HEK293 (cell line): Measurements from ENCODE around the gene SLC17A9.

ENCODE experiments used
- CTCF ChIA-PET: fragments of 350-600 bp; formaldehyde crosslinking; extraction: SDS; loops from one replicate; lab custom pipeline; 2021; ENCODE audit warnings: antibody characterized with exemption; lab: Yijun Ruan, JAX
- POLR2A ChIA-PET: fragments of 300-600 bp; formaldehyde crosslinking; extraction: SDS; loops from one replicate; lab custom pipeline; 2020; ENCODE audit warnings: antibody characterized with exemption, inconsistent platforms; lab: Yijun Ruan, JAX
- H3K27ac ChIP-seq: fragments of 200-500 bp; sonication (Bioruptor generic); 2 replicates; pipeline ENCODE4 v1.5.1; 2014; ENCODE audit warnings: low read depth, low read length, control low read depth, inconsistent platforms; ENCODE audit errors: extremely low read depth
- H3K36me3 ChIP-seq, 2 experiments: fragments of 200-500 bp in 1 of 2; sonication (Bioruptor generic) in 1 of 2; 1 replicate in 1 of 2; 2 replicates in 1 of 2; pipeline ENCODE4 v1.5.1; 2014 to 2017; ENCODE audit warnings: inconsistent platforms in 2 of 2, low read length in 2 of 2; ENCODE audit not compliant: control insufficient read depth in 2 of 2, insufficient read depth in 1 of 2
- H3K4me1 ChIP-seq: fragments of 200-500 bp; sonication (Bioruptor generic); 2 replicates; pipeline ENCODE4 v1.5.1; 2014; ENCODE audit warnings: mild to moderate bottlenecking, low read length, inconsistent platforms; ENCODE audit not compliant: control insufficient read depth, insufficient read depth
- H3K4me3 ChIP-seq: 2 replicates; pipeline ENCODE4 v1.5.1; 2011; ENCODE audit warnings: low read depth, mild to moderate bottlenecking, control low read depth, low read length, moderate library complexity
- H3K9me3 ChIP-seq: fragments of 200-500 bp; sonication (Bioruptor generic); 2 replicates; pipeline ENCODE4 v1.5.1; 2014; ENCODE audit warnings: low read depth, low read length, inconsistent platforms; ENCODE audit not compliant: control insufficient read depth, insufficient read depth
- EGR2 ChIP-seq: fragments of 450-650 bp; formaldehyde crosslinking; IDR thresholded peaks from 2 replicates; pipeline ENCODE4 v1.5.1; 2016; ENCODE audit warnings: low read depth, missing biosample characterization, missing genetic modification characterization
- ELK4 ChIP-seq: IDR thresholded peaks from 2 replicates; pipeline ENCODE4 v1.6.1; 2011; ENCODE audit warnings: mild to moderate bottlenecking, low read depth, low read length, borderline replicate concordance
- GLIS1 ChIP-seq: fragments of 450-650 bp; formaldehyde crosslinking; IDR thresholded peaks from 2 replicates; pipeline ENCODE4 v1.5.1; 2016; ENCODE audit warnings: missing biosample characterization, missing genetic modification characterization
- HIC1 ChIP-seq: fragments of 450-650 bp; formaldehyde crosslinking; IDR thresholded peaks from 2 replicates; pipeline ENCODE4 v1.5.1; 2016; ENCODE audit warnings: missing biosample characterization, missing genetic modification characterization
- HOXC10 ChIP-seq: sonication (generic); formaldehyde crosslinking; IDR thresholded peaks from 2 replicates; pipeline ENCODE4 v1.8.1; 2023; ENCODE audit warnings: mild to moderate bottlenecking, missing genetic modification reagents
- KLF1 ChIP-seq: fragments of 450-650 bp; formaldehyde crosslinking; IDR thresholded peaks from 2 replicates; pipeline ENCODE4 v1.5.1; 2016; ENCODE audit warnings: missing biosample characterization, missing genetic modification characterization
- KLF16 ChIP-seq: fragments of 450-650 bp; formaldehyde crosslinking; IDR thresholded peaks from 2 replicates; pipeline ENCODE4 v1.5.1; 2017; ENCODE audit warnings: missing biosample characterization, missing genetic modification characterization
- KLF17 ChIP-seq: fragments of 450-650 bp; formaldehyde crosslinking; IDR thresholded peaks from 2 replicates; pipeline ENCODE4 v1.5.1; 2016; ENCODE audit warnings: missing biosample characterization, missing genetic modification characterization
- KLF7 ChIP-seq: fragments of 450-650 bp; formaldehyde crosslinking; IDR thresholded peaks from 2 replicates; pipeline ENCODE4 v1.5.1; 2016; ENCODE audit warnings: missing biosample characterization, missing genetic modification characterization, borderline replicate concordance
- MYNN ChIP-seq: fragments of 450-650 bp; formaldehyde crosslinking; IDR thresholded peaks from 2 replicates; pipeline ENCODE4 v1.5.1; 2016; ENCODE audit warnings: missing biosample characterization, missing genetic modification characterization, borderline replicate concordance
- MZF1 ChIP-seq: fragments of 450-650 bp; formaldehyde crosslinking; IDR thresholded peaks from 2 replicates; pipeline ENCODE4 v1.5.1; 2017; ENCODE audit warnings: missing biosample characterization, missing genetic modification characterization, borderline replicate concordance
- SCRT2 ChIP-seq: fragments of 450-650 bp; formaldehyde crosslinking; IDR thresholded peaks from 2 replicates; pipeline ENCODE4 v1.5.1; 2016; ENCODE audit warnings: missing biosample characterization, missing genetic modification characterization
- SP3 ChIP-seq: fragments of 450-650 bp; formaldehyde crosslinking; IDR thresholded peaks from 2 replicates; pipeline ENCODE4 v1.5.1; 2016; ENCODE audit warnings: missing biosample characterization, missing genetic modification characterization
- SP7 ChIP-seq: fragments of 450-650 bp; formaldehyde crosslinking; IDR thresholded peaks from 2 replicates; pipeline ENCODE4 v1.5.1; 2016; ENCODE audit warnings: missing biosample characterization, missing genetic modification characterization
- ZBTB20 ChIP-seq: fragments of 450-650 bp; formaldehyde crosslinking; IDR thresholded peaks from 2 replicates; pipeline ENCODE4 v1.5.1; 2016; ENCODE audit warnings: missing biosample characterization, missing genetic modification characterization
- ZIC2 ChIP-seq: fragments of 450-650 bp; formaldehyde crosslinking; IDR thresholded peaks from 2 replicates; pipeline ENCODE4 v1.5.1; 2016; ENCODE audit warnings: missing biosample characterization, missing genetic modification characterization
- ZNF2 ChIP-seq: fragments of 450-650 bp; formaldehyde crosslinking; IDR thresholded peaks from 2 replicates; pipeline ENCODE4 v1.5.1; 2016; ENCODE audit warnings: missing biosample characterization, missing genetic modification characterization
- ZNF202 ChIP-seq: fragments of 450-650 bp; formaldehyde crosslinking; IDR thresholded peaks from 2 replicates; pipeline ENCODE4 v1.5.1; 2016; ENCODE audit warnings: missing biosample characterization, missing genetic modification characterization, borderline replicate concordance
- ZNF391 ChIP-seq: fragments of 450-650 bp; formaldehyde crosslinking; IDR thresholded peaks from 2 replicates; pipeline ENCODE4 v1.5.1; 2016; ENCODE audit warnings: low read depth, missing biosample characterization, missing genetic modification characterization, borderline replicate concordance
- ZNF404 ChIP-seq: fragments of 450-650 bp; formaldehyde crosslinking; IDR thresholded peaks from 2 replicates; pipeline ENCODE4 v1.5.1; 2017; ENCODE audit warnings: missing biosample characterization, missing genetic modification characterization
- ZNF488 ChIP-seq: fragments of 450-650 bp; formaldehyde crosslinking; IDR thresholded peaks from 2 replicates; pipeline ENCODE4 v1.5.1; 2016; ENCODE audit warnings: missing biosample characterization, missing genetic modification characterization
- ZNF629 ChIP-seq: fragments of 450-650 bp; formaldehyde crosslinking; IDR thresholded peaks from 2 replicates; pipeline ENCODE4 v1.5.1; 2017; ENCODE audit warnings: missing biosample characterization, missing genetic modification characterization
- ZNF777 ChIP-seq: fragments of 450-650 bp; formaldehyde crosslinking; IDR thresholded peaks from 2 replicates; pipeline ENCODE4 v1.5.1; 2017; ENCODE audit warnings: missing biosample characterization, missing genetic modification characterization, borderline replicate concordance
- ZNF843 ChIP-seq: fragments of 450-650 bp; formaldehyde crosslinking; IDR thresholded peaks from 2 replicates; pipeline ENCODE4 v1.5.1; 2016; ENCODE audit warnings: missing biosample characterization, missing genetic modification characterization
- TF ChIP-seq, protein P1 (sequence below): fragments of 450-650 bp; formaldehyde crosslinking; optimal IDR thresholded peaks from 2 replicates; pipeline ENCODE3; 2016; ENCODE audit warnings: missing biosample characterization, mild to moderate bottlenecking, missing genetic modification characterization
- TF ChIP-seq, protein P2 (sequence below): fragments of 450-650 bp; formaldehyde crosslinking; IDR thresholded peaks from 2 replicates; pipeline ENCODE4 v1.5.1; 2016; ENCODE audit warnings: missing biosample characterization, missing genetic modification characterization

SLC17A9 gene

DNA sequence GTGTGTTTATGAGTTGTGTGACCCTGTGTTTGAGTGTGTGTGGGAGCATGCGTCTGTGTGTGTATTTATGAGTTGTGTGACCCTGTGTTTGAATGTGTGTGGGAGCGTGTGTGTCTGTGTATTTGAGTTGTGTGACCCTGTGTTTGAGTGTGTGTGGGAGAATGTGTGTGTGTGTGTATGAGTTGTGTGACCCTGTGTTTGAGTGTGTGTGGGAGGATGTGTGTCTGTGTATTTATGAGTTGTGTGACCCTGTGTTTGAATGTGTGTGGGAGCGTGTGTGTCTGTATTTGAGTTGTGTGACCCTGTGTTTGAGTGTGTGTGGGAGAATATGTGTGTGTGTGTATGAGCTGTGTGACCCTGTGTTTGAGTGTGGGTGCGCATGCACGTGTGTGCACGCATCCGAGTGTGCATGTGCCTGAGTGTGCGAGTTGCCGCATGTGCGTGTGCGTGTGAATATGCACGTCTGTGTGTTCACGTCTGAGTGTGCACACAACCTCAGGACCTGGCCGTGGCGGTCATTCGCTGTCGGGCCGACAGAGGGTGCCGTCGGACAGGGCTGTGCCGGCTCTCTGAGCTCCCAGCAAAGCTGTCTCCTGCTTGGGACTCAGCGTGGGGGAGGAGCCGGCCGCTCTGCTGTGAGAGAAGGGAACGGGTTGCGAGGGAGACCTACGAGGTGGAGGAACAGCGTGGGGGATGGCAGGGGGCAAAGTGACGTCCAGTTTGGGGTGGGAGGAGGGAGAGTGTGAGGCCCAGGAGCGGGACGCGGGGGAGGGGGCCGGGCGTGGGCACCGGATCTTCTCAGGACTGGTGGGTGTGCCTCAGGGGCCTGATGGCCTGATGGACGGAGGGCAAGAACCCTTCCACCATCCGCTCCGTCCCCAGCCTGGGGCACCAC is 19.7 kb downstream of the SLC17A9 start (continued):
- TF ChIP-seq KLF17 (tag by site-specific recombination) (0 out of 2 replicates have a peak, but pooled peaks have one; percentile 42), ZIC2 (peak; percentile 88), ZNF843 (0 out of 2 replicates have a peak, but pooled peaks have one; percentile 25), ZNF2 (tag by site-specific recombination) (peak; percentile 98), ZBTB20 (tag by site-specific recombination) (0 out of 2 replicates have a peak, but pooled peaks have one; percentile 24), GLIS1 (tag by site-specific recombination) (peak; percentile 94), ZNF777 (peak; percentile 97), SP7 (tag by site-specific recombination) (peak; percentile 54; the same call in 1 of the 2 replicates), ZNF391 (tag by site-specific recombination) (0 out of 2 replicates have a peak, but pooled peaks have one; percentile 38), KLF7 (tag by site-specific recombination) (no peak), MYNN (no peak), ZNF404 (tag by site-specific recombination) (no peak), KLF1 (tag by site-specific recombination) (0 out of 2 replicates have a peak, but pooled peaks have one; percentile 5), KLF16 (tag by site-specific recombination) (peak; percentile 72; the same call in 1 of the 2 replicates), EGR2 (tag by site-specific recombination) (peak; percentile 97), ZNF629 (tag by site-specific recombination) (no peak)
- TF ChIP-seq, protein P1, sequence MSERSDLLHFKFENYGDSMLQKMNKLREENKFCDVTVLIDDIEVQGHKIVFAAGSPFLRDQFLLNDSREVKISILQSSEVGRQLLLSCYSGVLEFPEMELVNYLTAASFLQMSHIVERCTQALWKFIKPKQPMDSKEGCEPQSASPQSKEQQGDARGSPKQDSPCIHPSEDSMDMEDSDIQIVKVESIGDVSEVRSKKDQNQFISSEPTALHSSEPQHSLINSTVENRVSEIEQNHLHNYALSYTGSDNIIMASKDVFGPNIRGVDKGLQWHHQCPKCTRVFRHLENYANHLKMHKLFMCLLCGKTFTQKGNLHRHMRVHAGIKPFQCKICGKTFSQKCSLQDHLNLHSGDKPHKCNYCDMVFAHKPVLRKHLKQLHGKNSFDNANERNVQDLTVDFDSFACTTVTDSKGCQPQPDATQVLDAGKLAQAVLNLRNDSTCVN (tag by site-specific recombination), result peak; percentile 82

DNA sequence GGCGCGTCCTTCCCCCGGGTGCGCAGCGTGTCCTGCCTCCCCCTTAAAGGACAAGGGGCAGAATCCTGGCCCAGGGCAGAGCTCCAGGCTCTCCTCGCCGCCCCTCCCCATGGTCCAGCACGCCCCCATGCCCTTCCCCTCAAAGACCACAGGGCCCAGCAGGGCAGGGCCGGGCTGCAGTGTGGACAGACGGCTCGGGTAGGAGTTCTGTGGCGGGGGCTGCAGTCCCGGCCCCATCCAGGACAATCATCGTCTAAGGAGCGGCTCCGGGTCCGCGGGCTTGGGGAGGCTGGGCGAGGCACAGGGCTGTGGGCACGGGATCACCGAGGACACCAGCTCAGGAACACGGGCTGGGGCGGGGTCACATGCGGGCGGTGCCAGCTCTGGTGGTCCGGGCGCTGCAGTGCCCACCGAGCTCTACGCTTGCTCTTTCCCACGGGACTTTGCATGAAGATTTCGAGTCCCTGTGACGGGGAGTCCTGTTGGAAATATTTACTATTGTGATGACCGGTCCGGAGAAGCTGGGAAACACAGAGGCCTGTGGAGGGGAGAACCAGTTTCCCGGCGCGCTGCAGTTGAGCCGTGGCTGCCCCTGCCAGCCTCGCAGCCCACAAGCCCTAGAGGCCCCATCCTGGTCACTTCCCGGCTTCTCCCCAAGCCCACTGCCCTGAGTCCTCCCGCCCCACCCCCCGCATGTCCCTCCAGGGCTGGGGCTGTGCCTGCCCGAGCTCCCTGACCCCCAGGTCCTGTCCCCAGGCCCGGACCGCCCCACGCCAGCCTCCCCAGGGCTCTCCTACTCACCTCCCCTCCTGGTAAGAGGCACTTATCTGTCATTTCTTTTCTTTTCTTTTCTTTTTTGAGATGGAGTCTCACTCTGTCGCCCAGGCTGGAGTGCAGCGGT is 20.6 kb downstream of the SLC17A9 start:
- no peak overlapping the region for H3K27ac ChIP-seq
- POLR2A ChIA-PET, result interaction anchor here (0.6 to 0.9 kb wide), 2 partner anchors 36 to 83 kb away, joined by 3 read pairs; no protein-coding TSS in a partner anchor
- H3K4me1 ChIP-seq, result no peaks in the 10 kb centered on the region
- H3K4me3 ChIP-seq, result no peak overlapping the region
- CTCF ChIA-PET, result interaction anchor here (0.6 to 1.6 kb wide), 23 partner anchors 10 to 736 kb away, joined by 3 to 30 read pairs (median 4); partner anchors contain the start of genes BHLHE23 and YTHDF1
- H3K9me3 ChIP-seq, result no peaks in the 10 kb centered on the region
- no peaks in the 10 kb centered on the region for H3K36me3 ChIP-seq
- TF ChIP-seq MZF1 (tag by site-specific recombination), result no peak
- TF ChIP-seq ZNF202 (tag by site-specific recombination), result no peak
- TF ChIP-seq SCRT2 (tag by site-specific recombination), result no peak
- TF ChIP-seq, protein P2, sequence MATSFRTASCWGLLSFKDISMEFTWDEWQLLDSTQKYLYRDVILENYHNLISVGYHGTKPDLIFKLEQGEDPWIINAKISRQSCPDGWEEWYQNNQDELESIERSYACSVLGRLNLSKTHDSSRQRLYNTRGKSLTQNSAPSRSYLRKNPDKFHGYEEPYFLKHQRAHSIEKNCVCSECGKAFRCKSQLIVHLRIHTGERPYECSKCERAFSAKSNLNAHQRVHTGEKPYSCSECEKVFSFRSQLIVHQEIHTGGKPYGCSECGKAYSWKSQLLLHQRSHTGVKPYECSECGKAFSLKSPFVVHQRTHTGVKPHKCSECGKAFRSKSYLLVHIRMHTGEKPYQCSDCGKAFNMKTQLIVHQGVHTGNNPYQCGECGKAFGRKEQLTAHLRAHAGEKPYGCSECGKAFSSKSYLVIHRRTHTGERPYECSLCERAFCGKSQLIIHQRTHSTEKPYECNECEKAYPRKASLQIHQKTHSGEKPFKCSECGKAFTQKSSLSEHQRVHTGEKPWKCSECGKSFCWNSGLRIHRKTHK (tag by site-specific recombination), result no peak
- peak; percentile 53; the same call in 1 of the 2 replicates for TF ChIP-seq HIC1
- no peak for TF ChIP-seq ZNF488 (tag by site-specific recombination)
- TF ChIP-seq ELK4, result no peak
- no peak for TF ChIP-seq HOXC10 (CRISPR knock-in tag)
- TF ChIP-seq SP3 (tag by site-specific recombination), result 0 out of 2 replicates have a peak, but pooled peaks have one; percentile 11
